Activated CD4-positive, alpha-beta T cell treated with anti-CD3 and anti-CD28 coated beads for 48 hours (primary cell): Measurements from ENCODE around the gene ZMYM4.
"Not testable (repeated sequence)": the region's sequence is repeated elsewhere in the genome, so short reads cannot be mapped to it uniquely, and the experiment has no call there.

Source experiments
- DNase-seq: peaks from one replicate; pipeline ENCODE4 v3.0.0-alpha.2; 2020

ZMYM4 gene

GRCh38 chr1:35460796-35461195, 192.3 kb downstream of the ZMYM4 start:
- DNase-seq: no peak

- DNase-seq: no peak
These were observed 193.6 kb downstream of the ZMYM4 start for GRCh38 chr1:35461966-35462651.

- no peak for DNase-seq
These were observed 194.7 kb downstream of the ZMYM4 start for GRCh38 chr1:35463232-35463631.

GRCh38 chr1:35463749-35464148, 195.2 kb downstream of the ZMYM4 start:
- DNase-seq: not testable (repeated sequence)

GRCh38 chr1:35466120-35466519, 197.6 kb downstream of the ZMYM4 start:
- no peak for DNase-seq

- DNase-seq: no peak
These were observed 202.6 kb downstream of the ZMYM4 start for GRCh38 chr1:35470977-35471613.
